ENCODE data around the gene ZNF747. TPM values are rescaled to one million over a fixed set of nuclear protein-coding genes. Genes with fewer than 3 reads are reported as not detected.

The ZNF747 gene
- total RNA-seq, 1 donor from 2014 or later: 8.9 TPM

- Histone ChIP-seq H3K9me3 (replicated peaks) (no peaks in the 10 kb centered on the region), H3K4me3 (no peak overlapping the region), H3K27ac (replicated peaks) (no peak overlapping the region), H3K4me1 (peaks cover 31% of the 10 kb centered on the region), H3K27me3 (ENCODE audit: low read depth) (no peaks in the 10 kb centered on the region), H3K36me3 (no peaks in the 10 kb centered on the region)
- no peak for TF ChIP-seq CTCF (IDR thresholded peaks at IDR 0.05; ENCODE audit: borderline replicate concordance)
- intact Hi-C loops (cut with micrococcal nuclease): no loop called here
- DNase-seq: no peak
Measured at GRCh38 chr16:30567160-30567990, 32.7 kb upstream of the ZNF747 start.

- Histone ChIP-seq H3K9me3 (replicated peaks) (no peaks in the 10 kb centered on the region), H3K36me3 (no peaks in the 10 kb centered on the region), H3K27ac (replicated peaks) (no peak overlapping the region), H3K27me3 (ENCODE audit: low read depth) (no peaks in the 10 kb centered on the region), H3K4me3 (no peak overlapping the region), H3K4me1 (peaks cover 29% of the 10 kb centered on the region)
- no peak for DNase-seq
- no peak for TF ChIP-seq CTCF (IDR thresholded peaks at IDR 0.05; ENCODE audit: borderline replicate concordance)
- intact Hi-C loops (cut with micrococcal nuclease): no loop called here
Measured at GRCh38 chr16:30566531-30566930, 31.9 kb upstream of the ZNF747 start.

GRCh38 chr16:30565984-30566383 is 31.3 kb upstream of the ZNF747 start:
- DNase-seq: no peak
- TF ChIP-seq CTCF (IDR thresholded peaks at IDR 0.05; ENCODE audit: borderline replicate concordance): no peak
- H3K4me1 ChIP-seq: peaks cover 28% of the 10 kb centered on the region
- no peaks in the 10 kb centered on the region for H3K27me3 ChIP-seq (ENCODE audit: low read depth)
- H3K27ac ChIP-seq (replicated peaks): no peak overlapping the region
- H3K9me3 ChIP-seq (replicated peaks): no peaks in the 10 kb centered on the region
- no peaks in the 10 kb centered on the region for H3K36me3 ChIP-seq
- intact Hi-C loops (cut with micrococcal nuclease): no loop called here
- H3K4me3 ChIP-seq: no peak overlapping the region

GRCh38 chr16:30565526-30565925 is 30.9 kb upstream of the ZNF747 start:
- no peak for DNase-seq
- H3K27ac ChIP-seq (replicated peaks): no peak overlapping the region

GRCh38 chr16:30562021-30562420 is 27.4 kb upstream of the ZNF747 start:
- peak overlapping the region; percentile 87 for H3K27ac ChIP-seq (replicated peaks)
- peak overlapping the region; percentile 70 for H3K4me3 ChIP-seq

More at GRCh38 chr16:30565526-30565925, 30.9 kb upstream of the ZNF747 start:
- intact Hi-C loops (cut with micrococcal nuclease): no loop called here
- Histone ChIP-seq H3K4me3 (no peak overlapping the region), H3K36me3 (no peaks in the 10 kb centered on the region), H3K9me3 (replicated peaks) (no peaks in the 10 kb centered on the region), H3K4me1 (peaks cover 28% of the 10 kb centered on the region), H3K27me3 (ENCODE audit: low read depth) (no peaks in the 10 kb centered on the region)
- TF ChIP-seq CTCF (IDR thresholded peaks at IDR 0.05; ENCODE audit: borderline replicate concordance): no peak

More at GRCh38 chr16:30562021-30562420, 27.4 kb upstream of the ZNF747 start:
- Histone ChIP-seq H3K36me3 (no peaks in the 10 kb centered on the region), H3K4me1 (peaks cover 27% of the 10 kb centered on the region), H3K9me3 (replicated peaks) (no peaks in the 10 kb centered on the region), H3K27me3 (ENCODE audit: low read depth) (no peaks in the 10 kb centered on the region)
- intact Hi-C loops (cut with micrococcal nuclease): no loop called here
- no peak for DNase-seq
- TF ChIP-seq CTCF (IDR thresholded peaks at IDR 0.05; ENCODE audit: borderline replicate concordance): no peak

Data from left ventricle myocardium inferior (tissue), 1 donor.